Measurements from ENCODE around the gene RAB3C. TPM values are rescaled to one million over a fixed set of nuclear protein-coding genes. Genes with fewer than 3 reads are reported as not detected.
"Not testable (repeated sequence)": the region's sequence is repeated elsewhere in the genome, so short reads cannot be mapped to it uniquely, and the experiment has no call there.

Gene RAB3C
- total RNA-seq, 2 donors from 2014 or later: not detected

- H3K36me3 Mint-ChIP-seq (ENCODE audit: low read depth): no peaks in the 10 kb centered on the region
- H3K4me3 Mint-ChIP-seq: no peak overlapping the region
- no peak for ATAC-seq (replicated peaks)
Measured at GRCh38 chr5:58674711-58675110, 91.8 kb downstream of the RAB3C start.

GRCh38 chr5:58675341-58675740 is 92.5 kb downstream of the RAB3C start:
- ATAC-seq (replicated peaks): no peak
- no peak overlapping the region for H3K27ac Mint-ChIP-seq
- H3K36me3 Mint-ChIP-seq (ENCODE audit: low read depth): no peaks in the 10 kb centered on the region
- peaks cover 22% of the 10 kb centered on the region for H3K27me3 Mint-ChIP-seq
- no peaks in the 10 kb centered on the region for H3K9me3 Mint-ChIP-seq
- H3K4me3 Mint-ChIP-seq: no peak overlapping the region
- H3K4me1 Mint-ChIP-seq: no peaks in the 10 kb centered on the region

More at GRCh38 chr5:58674711-58675110, 91.8 kb downstream of the RAB3C start:
- H3K27ac Mint-ChIP-seq: no peak overlapping the region
- H3K27me3 Mint-ChIP-seq: peaks cover 25% of the 10 kb centered on the region
- H3K9me3 Mint-ChIP-seq: no peaks in the 10 kb centered on the region
- no peaks in the 10 kb centered on the region for H3K4me1 Mint-ChIP-seq

- H3K4me3 Mint-ChIP-seq: no peak overlapping the region
- peaks cover 12% of the 10 kb centered on the region for H3K27me3 Mint-ChIP-seq
- ATAC-seq (replicated peaks): no peak
- no peaks in the 10 kb centered on the region for H3K4me1 Mint-ChIP-seq
- H3K27ac Mint-ChIP-seq: no peak overlapping the region
- no peaks in the 10 kb centered on the region for H3K9me3 Mint-ChIP-seq
- no peaks in the 10 kb centered on the region for H3K36me3 Mint-ChIP-seq (ENCODE audit: low read depth)
Measured at GRCh38 chr5:58677650-58678049, 94.8 kb downstream of the RAB3C start.

GRCh38 chr5:58680503-58680902 is 97.6 kb downstream of the RAB3C start:
- no peak for ATAC-seq (replicated peaks)
- no peaks in the 10 kb centered on the region for H3K36me3 Mint-ChIP-seq (ENCODE audit: low read depth)

GRCh38 chr5:58681943-58682342 is 99.1 kb downstream of the RAB3C start:
- H3K36me3 Mint-ChIP-seq (ENCODE audit: low read depth): no peaks in the 10 kb centered on the region
- H3K4me1 Mint-ChIP-seq: no peaks in the 10 kb centered on the region
- H3K27me3 Mint-ChIP-seq: peaks cover 11% of the 10 kb centered on the region
- no peak overlapping the region for H3K27ac Mint-ChIP-seq
- no peaks in the 10 kb centered on the region for H3K9me3 Mint-ChIP-seq
- H3K4me3 Mint-ChIP-seq: no peak overlapping the region
- peak; percentile 97 for ATAC-seq (replicated peaks)

More at GRCh38 chr5:58680503-58680902, 97.6 kb downstream of the RAB3C start:
- Mint-ChIP-seq H3K27me3 (peaks cover 12% of the 10 kb centered on the region), H3K27ac (no peak overlapping the region), H3K9me3 (no peaks in the 10 kb centered on the region), H3K4me3 (no peak overlapping the region), H3K4me1 (no peaks in the 10 kb centered on the region)

- Mint-ChIP-seq H3K27me3 (peaks cover 6% of the 10 kb centered on the region), H3K36me3 (ENCODE audit: low read depth) (no peaks in the 10 kb centered on the region), H3K4me3 (no peak overlapping the region), H3K27ac (no peak overlapping the region), H3K9me3 (no peaks in the 10 kb centered on the region), H3K4me1 (no peaks in the 10 kb centered on the region)
- no peak for ATAC-seq (replicated peaks)
Measured at GRCh38 chr5:58683567-58683966, 100.7 kb downstream of the RAB3C start.

- Mint-ChIP-seq H3K36me3 (ENCODE audit: low read depth) (no peaks in the 10 kb centered on the region), H3K27ac (no peak overlapping the region), H3K27me3 (no peaks in the 10 kb centered on the region), H3K4me3 (no peak overlapping the region), H3K4me1 (no peaks in the 10 kb centered on the region), H3K9me3 (no peaks in the 10 kb centered on the region)
- no peak for ATAC-seq (replicated peaks)
Measured at GRCh38 chr5:58687079-58687478, 104.2 kb downstream of the RAB3C start.

- H3K27ac Mint-ChIP-seq: no peak overlapping the region
- ATAC-seq (replicated peaks): no peak
- no peaks in the 10 kb centered on the region for H3K4me1 Mint-ChIP-seq
- H3K9me3 Mint-ChIP-seq: no peaks in the 10 kb centered on the region
- no peak overlapping the region for H3K4me3 Mint-ChIP-seq
- no peaks in the 10 kb centered on the region for H3K36me3 Mint-ChIP-seq (ENCODE audit: low read depth)
- no peaks in the 10 kb centered on the region for H3K27me3 Mint-ChIP-seq
Measured at GRCh38 chr5:58687595-58687994, 104.7 kb downstream of the RAB3C start.

GRCh38 chr5:58699088-58699761 is 116.3 kb downstream of the RAB3C start:
- peaks cover 28% of the 10 kb centered on the region for H3K27me3 Mint-ChIP-seq
- peaks cover 15% of the 10 kb centered on the region for H3K9me3 Mint-ChIP-seq
- H3K27ac Mint-ChIP-seq; H3K36me3 Mint-ChIP-seq (ENCODE audit: low read depth); H3K4me3 Mint-ChIP-seq; ATAC-seq (replicated peaks); H3K4me1 Mint-ChIP-seq: not testable (repeated sequence)

- peaks cover 15% of the 10 kb centered on the region for H3K9me3 Mint-ChIP-seq
- no peaks in the 10 kb centered on the region for H3K36me3 Mint-ChIP-seq (ENCODE audit: low read depth)
- H3K4me3 Mint-ChIP-seq: no peak overlapping the region
- H3K27ac Mint-ChIP-seq: no peak overlapping the region
- ATAC-seq (replicated peaks): no peak
- no peaks in the 10 kb centered on the region for H3K4me1 Mint-ChIP-seq
- peaks cover 29% of the 10 kb centered on the region for H3K27me3 Mint-ChIP-seq
Measured at GRCh38 chr5:58699762-58700118, 116.9 kb downstream of the RAB3C start.

GRCh38 chr5:58703925-58704555 is 121.2 kb downstream of the RAB3C start:
- Mint-ChIP-seq H3K9me3 (no peaks in the 10 kb centered on the region), H3K36me3 (ENCODE audit: low read depth) (no peaks in the 10 kb centered on the region), H3K4me3 (no peak overlapping the region), H3K27me3 (peaks cover 30% of the 10 kb centered on the region), H3K27ac (no peak overlapping the region), H3K4me1 (no peaks in the 10 kb centered on the region)
- no peak for ATAC-seq (replicated peaks)

GRCh38 chr5:58706736-58707135 is 123.9 kb downstream of the RAB3C start:
- no peak overlapping the region for H3K4me3 Mint-ChIP-seq
- H3K4me1 Mint-ChIP-seq: no peaks in the 10 kb centered on the region
- peaks cover 27% of the 10 kb centered on the region for H3K27me3 Mint-ChIP-seq

GRCh38 chr5:58708456-58708855 is 125.6 kb downstream of the RAB3C start:
- H3K4me3 Mint-ChIP-seq: no peak overlapping the region
- no peaks in the 10 kb centered on the region for H3K4me1 Mint-ChIP-seq
- peaks cover 28% of the 10 kb centered on the region for H3K27me3 Mint-ChIP-seq
- H3K36me3 Mint-ChIP-seq (ENCODE audit: low read depth): no peaks in the 10 kb centered on the region
- H3K27ac Mint-ChIP-seq: no peak overlapping the region
- H3K9me3 Mint-ChIP-seq: no peaks in the 10 kb centered on the region
- ATAC-seq (replicated peaks): no peak

More at GRCh38 chr5:58706736-58707135, 123.9 kb downstream of the RAB3C start:
- no peak for ATAC-seq (replicated peaks)
- Mint-ChIP-seq H3K27ac (no peak overlapping the region), H3K9me3 (no peaks in the 10 kb centered on the region), H3K36me3 (ENCODE audit: low read depth) (no peaks in the 10 kb centered on the region)

- H3K9me3 Mint-ChIP-seq; H3K36me3 Mint-ChIP-seq (ENCODE audit: low read depth); H3K4me3 Mint-ChIP-seq; H3K4me1 Mint-ChIP-seq; H3K27ac Mint-ChIP-seq; ATAC-seq (replicated peaks): not testable (repeated sequence)
- peaks cover 28% of the 10 kb centered on the region for H3K27me3 Mint-ChIP-seq
Measured at GRCh38 chr5:58710425-58710824, 127.5 kb downstream of the RAB3C start.

- Mint-ChIP-seq H3K4me1 (no peaks in the 10 kb centered on the region), H3K9me3 (peaks cover 7% of the 10 kb centered on the region), H3K27me3 (peaks cover 32% of the 10 kb centered on the region), H3K36me3 (ENCODE audit: low read depth) (no peaks in the 10 kb centered on the region), H3K4me3 (no peak overlapping the region), H3K27ac (no peak overlapping the region)
- ATAC-seq (replicated peaks): no peak
Measured at GRCh38 chr5:58710871-58711270, 128.0 kb downstream of the RAB3C start.

All from activated T-helper 17 cell treated with anti-CD3 and anti-CD28 coated beads, Interleukin-2, amount 50 U/mL, for 72 hours (primary cell).